GM12878 (cell line): ENCODE data around the gene SCRN2. TPM values are rescaled to one million over a fixed set of nuclear protein-coding genes. Genes with fewer than 3 reads are reported as not detected.

ENCODE experiments used
- EED ChIP-seq: sonication (generic); IDR thresholded peaks from 2 replicates; pipeline ENCODE4 v1.6.1; 2016; ENCODE audit warnings: antibody characterized with exemption, low read depth
- TARDBP ChIP-seq: IDR thresholded peaks from 2 replicates; pipeline ENCODE4 v1.6.1; 2016; ENCODE audit warnings: borderline replicate concordance
- polyA plus RNA-seq, 11 experiments: library from polyadenylated mRNA; depleted of rRNA in 4 of 11; unstranded in 6 of 11; stranded (reverse) in 5 of 11; fragments of >200 nt; fragmentation: Nextera tagmentation in 4 of 11; fragmentation: Illumina TruSeq in 1 of 11; extraction: Ambion mirVana in 4 of 11; extraction: Trizol in 1 of 11; gene quantifications; 1 replicate in 1 of 11; 2 replicates in 10 of 11; pipeline versions ENCODE4 v1.2.1 to v1.2.3, GENCODE V29; 2011 to 2016; ENCODE audit warnings: inconsistent platforms in 2 of 11, missing spikeins in 2 of 11, low read depth in 1 of 11
- total RNA-seq, 4 experiments: library from RNA; depleted of rRNA in 3 of 4; stranded (reverse); fragments of >200 nt in 3 of 4; fragmentation: Illumina TruSeq in 1 of 4; extraction: Trizol in 1 of 4; gene quantifications; 2 replicates each; pipeline versions ENCODE4 v1.2.1 to v1.2.3, GENCODE V29; 2013 to 2021
- TF ChIP-seq, protein P1 (sequence below): fragments of 450-650 bp; IDR thresholded peaks from 2 replicates; pipeline ENCODE4 v1.6.1; 2016; ENCODE audit warnings: mild to moderate bottlenecking, moderate library complexity, borderline replicate concordance
- TF ChIP-seq, protein P2 (sequence below): IDR thresholded peaks from 2 replicates; pipeline ENCODE4 v1.6.1; 2012; ENCODE audit warnings: low read depth, low read length, improper control_type of control experiment
- TF ChIP-seq, protein P3 (sequence below): IDR thresholded peaks from 2 replicates; pipeline ENCODE4 v1.6.1; 2011; ENCODE audit warnings: borderline replicate concordance, low read depth, mild to moderate bottlenecking, moderate library complexity, mixed read lengths, low read length; ENCODE audit not compliant: insufficient read depth; ENCODE audit errors: extremely low read length

Gene SCRN2
- total and polyA plus RNA-seq, 10 of the 15 experiments (the other 5 are each of a cell fraction or from before 2014, with no cell fraction given) = 0.34 to 33.3 (median 20.1) TPM

DNA sequence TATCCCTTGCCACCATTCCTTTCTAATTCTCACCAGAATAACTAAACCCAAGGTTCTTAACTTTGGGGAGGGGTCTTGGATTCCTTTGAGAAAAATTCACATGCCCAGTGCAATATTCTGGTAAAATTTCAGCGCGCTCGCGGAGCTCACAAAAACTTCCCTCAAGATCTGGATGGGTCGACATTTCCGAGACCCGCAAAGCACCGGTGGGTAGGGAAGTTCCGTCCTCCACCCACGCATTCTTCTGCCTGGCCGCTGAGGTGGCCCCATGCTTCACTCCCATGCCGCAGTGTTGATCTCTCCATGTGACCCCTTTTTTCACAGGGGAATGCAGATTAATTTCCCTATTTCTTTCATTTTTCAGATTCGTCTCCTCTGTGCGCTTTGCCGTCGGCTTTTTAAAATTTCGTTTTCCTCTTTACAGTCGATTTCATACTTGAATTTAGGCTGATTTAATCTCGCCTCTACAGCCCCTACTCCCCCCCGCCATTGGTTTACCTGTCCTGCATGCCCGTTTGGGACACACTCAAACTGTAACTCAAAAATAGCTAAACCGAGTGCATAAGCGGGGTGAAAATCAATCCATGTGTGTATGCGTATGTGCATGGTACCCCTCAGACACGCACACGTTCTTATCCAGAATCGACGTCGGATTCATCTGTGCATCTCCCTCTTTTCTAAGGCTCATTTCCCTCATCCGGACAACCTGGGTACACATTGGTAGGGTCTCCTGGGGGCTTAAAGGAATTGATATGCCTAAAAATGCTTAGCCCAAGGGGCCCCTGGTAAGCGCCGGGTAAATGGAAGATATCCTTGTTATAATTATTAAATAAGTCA, 11.3 kb upstream of the SCRN2 start (continued):
- TF ChIP-seq, protein P1, sequence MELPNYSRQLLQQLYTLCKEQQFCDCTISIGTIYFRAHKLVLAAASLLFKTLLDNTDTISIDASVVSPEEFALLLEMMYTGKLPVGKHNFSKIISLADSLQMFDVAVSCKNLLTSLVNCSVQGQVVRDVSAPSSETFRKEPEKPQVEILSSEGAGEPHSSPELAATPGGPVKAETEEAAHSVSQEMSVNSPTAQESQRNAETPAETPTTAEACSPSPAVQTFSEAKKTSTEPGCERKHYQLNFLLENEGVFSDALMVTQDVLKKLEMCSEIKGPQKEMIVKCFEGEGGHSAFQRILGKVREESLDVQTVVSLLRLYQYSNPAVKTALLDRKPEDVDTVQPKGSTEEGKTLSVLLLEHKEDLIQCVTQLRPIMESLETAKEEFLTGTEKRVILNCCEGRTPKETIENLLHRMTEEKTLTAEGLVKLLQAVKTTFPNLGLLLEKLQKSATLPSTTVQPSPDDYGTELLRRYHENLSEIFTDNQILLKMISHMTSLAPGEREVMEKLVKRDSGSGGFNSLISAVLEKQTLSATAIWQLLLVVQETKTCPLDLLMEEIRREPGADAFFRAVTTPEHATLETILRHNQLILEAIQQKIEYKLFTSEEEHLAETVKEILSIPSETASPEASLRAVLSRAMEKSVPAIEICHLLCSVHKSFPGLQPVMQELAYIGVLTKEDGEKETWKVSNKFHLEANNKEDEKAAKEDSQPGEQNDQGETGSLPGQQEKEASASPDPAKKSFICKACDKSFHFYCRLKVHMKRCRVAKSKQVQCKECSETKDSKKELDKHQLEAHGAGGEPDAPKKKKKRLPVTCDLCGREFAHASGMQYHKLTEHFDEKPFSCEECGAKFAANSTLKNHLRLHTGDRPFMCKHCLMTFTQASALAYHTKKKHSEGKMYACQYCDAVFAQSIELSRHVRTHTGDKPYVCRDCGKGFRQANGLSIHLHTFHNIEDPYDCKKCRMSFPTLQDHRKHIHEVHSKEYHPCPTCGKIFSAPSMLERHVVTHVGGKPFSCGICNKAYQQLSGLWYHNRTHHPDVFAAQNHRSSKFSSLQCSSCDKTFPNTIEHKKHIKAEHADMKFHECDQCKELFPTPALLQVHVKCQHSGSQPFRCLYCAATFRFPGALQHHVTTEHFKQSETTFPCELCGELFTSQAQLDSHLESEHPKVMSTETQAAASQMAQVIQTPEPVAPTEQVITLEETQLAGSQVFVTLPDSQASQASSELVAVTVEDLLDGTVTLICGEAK = no peak
- TF ChIP-seq, protein P2, sequence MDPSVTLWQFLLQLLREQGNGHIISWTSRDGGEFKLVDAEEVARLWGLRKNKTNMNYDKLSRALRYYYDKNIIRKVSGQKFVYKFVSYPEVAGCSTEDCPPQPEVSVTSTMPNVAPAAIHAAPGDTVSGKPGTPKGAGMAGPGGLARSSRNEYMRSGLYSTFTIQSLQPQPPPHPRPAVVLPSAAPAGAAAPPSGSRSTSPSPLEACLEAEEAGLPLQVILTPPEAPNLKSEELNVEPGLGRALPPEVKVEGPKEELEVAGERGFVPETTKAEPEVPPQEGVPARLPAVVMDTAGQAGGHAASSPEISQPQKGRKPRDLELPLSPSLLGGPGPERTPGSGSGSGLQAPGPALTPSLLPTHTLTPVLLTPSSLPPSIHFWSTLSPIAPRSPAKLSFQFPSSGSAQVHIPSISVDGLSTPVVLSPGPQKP = no peak
- TF ChIP-seq EED = peak; percentile 29; the same call in 1 of the 2 replicates
- no peak for TF ChIP-seq TARDBP
- TF ChIP-seq, protein P3, sequence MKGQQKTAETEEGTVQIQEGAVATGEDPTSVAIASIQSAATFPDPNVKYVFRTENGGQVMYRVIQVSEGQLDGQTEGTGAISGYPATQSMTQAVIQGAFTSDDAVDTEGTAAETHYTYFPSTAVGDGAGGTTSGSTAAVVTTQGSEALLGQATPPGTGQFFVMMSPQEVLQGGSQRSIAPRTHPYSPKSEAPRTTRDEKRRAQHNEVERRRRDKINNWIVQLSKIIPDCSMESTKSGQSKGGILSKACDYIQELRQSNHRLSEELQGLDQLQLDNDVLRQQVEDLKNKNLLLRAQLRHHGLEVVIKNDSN = no peak
